CD14-positive monocyte (primary cell): ENCODE data around the gene FBXL5. TPM values are rescaled to one million over a fixed set of nuclear protein-coding genes. Genes with fewer than 3 reads are reported as not detected.

Experiments used
- DNase-seq, 3 donors: peaks; one replicate each; pipeline ENCODE4 v3.0.0-alpha.2; 2011 to 2022
- H2AFZ ChIP-seq: 2 replicates; pipeline ENCODE4 v1.6.0; 2012; ENCODE audit warnings: mild to moderate bottlenecking, low read depth, low read length, inconsistent platforms; ENCODE audit not compliant: insufficient read depth, poor library complexity, severe bottlenecking
- H3K27ac ChIP-seq, 2 donors: 1 replicate in 1 of 2; 2 replicates in 1 of 2; pipeline ENCODE4 v1.5.1; 2012 to 2013; ENCODE audit warnings: low read length in 2 of 2, control low read depth in 1 of 2, inconsistent platforms in 1 of 2, low read depth in 1 of 2, mild to moderate bottlenecking in 1 of 2
- H3K27me3 ChIP-seq, 2 donors: one replicate each; pipeline versions ENCODE4 v1.6.0 to v1.6.1; 2011 to 2013; ENCODE audit warnings: low read length in 2 of 2; ENCODE audit not compliant: control insufficient read depth in 2 of 2, insufficient read depth in 2 of 2
- H3K36me3 ChIP-seq, 2 donors: replicated peaks in 1 of 2; 1 replicate in 1 of 2; 2 replicates in 1 of 2; pipeline versions ENCODE4 v1.5.1 to v1.6.1; 2012 to 2013; ENCODE audit warnings: low read length in 2 of 2, control low read depth in 1 of 2, inconsistent platforms in 1 of 2, mild to moderate bottlenecking in 1 of 2; ENCODE audit not compliant: insufficient read depth in 2 of 2, control insufficient read depth in 1 of 2
- H3K4me1 ChIP-seq, 2 donors: 1 replicate in 1 of 2; 2 replicates in 1 of 2; pipeline versions ENCODE4 v1.5.1 to v1.6.1; 2012 to 2013; ENCODE audit warnings: low read length in 2 of 2, control low read depth in 1 of 2, inconsistent platforms in 1 of 2, mild to moderate bottlenecking in 1 of 2, moderate library complexity in 1 of 2; ENCODE audit not compliant: insufficient read depth in 2 of 2, control insufficient read depth in 1 of 2
- H3K4me2 ChIP-seq: replicated peaks from 2 replicates; pipeline ENCODE3; 2012; ENCODE audit warnings: low read length, moderate library complexity, mild to moderate bottlenecking; ENCODE audit not compliant: poor library complexity, severe bottlenecking; ENCODE audit errors: extremely low read depth
- H3K4me3 ChIP-seq, 3 experiments: fragments of 200-600 bp in 1 of 3; sonication (generic) in 1 of 3; replicated peaks in 1 of 3; 1 replicate in 2 of 3; 2 replicates in 1 of 3; pipeline ENCODE4 v1.5.1; 2011 to 2013; ENCODE audit warnings: low read length in 3 of 3, mild to moderate bottlenecking in 3 of 3, control low read depth in 2 of 3, low read depth in 2 of 3, inconsistent platforms in 1 of 3, moderate library complexity in 1 of 3
- H3K79me2 ChIP-seq: 2 replicates; pipeline ENCODE4 v1.6.0; 2012; ENCODE audit warnings: mild to moderate bottlenecking, control low read depth, inconsistent platforms, low read length, moderate library complexity; ENCODE audit not compliant: insufficient read depth
- H3K9ac ChIP-seq: 2 replicates; pipeline ENCODE4 v1.6.0; 2017; ENCODE audit warnings: low read length, mild to moderate bottlenecking; ENCODE audit not compliant: insufficient read depth, poor library complexity, severe bottlenecking
- H3K9me3 ChIP-seq, 2 donors: replicated peaks in 1 of 2; 1 replicate in 1 of 2; 2 replicates in 1 of 2; pipeline versions ENCODE4 v1.5.1 to v1.6.1; 2012 to 2013; ENCODE audit warnings: low read length in 2 of 2, control low read depth in 1 of 2; ENCODE audit not compliant: control insufficient read depth in 1 of 2, insufficient read depth in 1 of 2
- H4K20me1 ChIP-seq: 2 replicates; pipeline ENCODE4 v1.6.0; 2012; ENCODE audit warnings: mild to moderate bottlenecking, low read length, control low read depth, moderate library complexity; ENCODE audit not compliant: insufficient read depth
- H3K27ac Mint-ChIP-seq, 7 donors: one replicate each; pipeline ENCODE4 v1.8.0; 2020; ENCODE audit warnings: mild to moderate bottlenecking in 7 of 7, mixed read lengths in 7 of 7, moderate library complexity in 6 of 7, inconsistent platforms in 2 of 7
- H3K27me3 Mint-ChIP-seq, 3 donors: one replicate each; pipeline ENCODE4 v1.8.0; 2021 to 2022; ENCODE audit warnings: low read depth in 3 of 3, mild to moderate bottlenecking in 3 of 3, mixed read lengths in 3 of 3, moderate library complexity in 3 of 3, inconsistent platforms in 1 of 3
- H3K36me3 Mint-ChIP-seq, 2 donors: one replicate each; pipeline ENCODE4 v1.8.0; 2020; ENCODE audit warnings: mixed read lengths in 2 of 2, inconsistent platforms in 1 of 2, mild to moderate bottlenecking in 1 of 2
- H3K4me1 Mint-ChIP-seq: one replicate; pipeline ENCODE4 v1.8.0; 2020; ENCODE audit warnings: mild to moderate bottlenecking, mixed read lengths
- H3K4me3 Mint-ChIP-seq, 2 donors: one replicate each; pipeline ENCODE4 v1.8.0; 2020; ENCODE audit warnings: mild to moderate bottlenecking in 2 of 2, mixed read lengths in 2 of 2, moderate library complexity in 1 of 2
- H3K9me3 Mint-ChIP-seq, 7 donors: one replicate each; pipeline ENCODE4 v1.8.0; 2020 to 2022; ENCODE audit warnings: mixed read lengths in 7 of 7, mild to moderate bottlenecking in 6 of 7, moderate library complexity in 6 of 7, inconsistent platforms in 2 of 7
- CTCF ChIP-seq: fragments of 200-600 bp; IDR thresholded peaks from one replicate; pipeline ENCODE4 v1.8.0; 2022; ENCODE audit warnings: antibody characterized with exemption, mild to moderate bottlenecking
- WGBS: methylation state at CpG from one replicate; pipeline ENCODE4 v1.1.5; 2013; ENCODE audit warnings: missing lambda C conversion rate; ENCODE audit not compliant: insufficient coverage; 5-methylcytosine and 5-hydroxymethylcytosine counted together
- intact Hi-C, 2 donors: fragments of 100-400 bp; cut with micrococcal nuclease; formaldehyde crosslinking; loops; one replicate each; pipeline versions ENCODE4 v1.15.0 to v1.15.1; 2023
- polyA plus RNA-seq, 3 donors: library from polyadenylated mRNA; depleted of rRNA in 1 of 3; unstranded in 2 of 3; stranded (reverse) in 1 of 3; fragments of 300-500 nt in 2 of 3; fragments of >200 nt in 1 of 3; fragmentation: Illumina TruSeq in 2 of 3; gene quantifications; 1 replicate in 2 of 3; 2 replicates in 1 of 3; pipeline ENCODE4 v1.2.3, GENCODE V29; 2012 to 2021

The FBXL5 gene
- polyA plus RNA-seq, 3 donors = 172 to 518 (median 484) TPM

- Histone ChIP-seq H3K27me3 (no peaks in the 10 kb centered on the region), H3K4me2 (peak overlapping the region; percentile 83), H4K20me1 (no peaks in the 10 kb centered on the region), H3K4me1 (peaks cover 75 to 94% of the 10 kb centered on the region in 2 donors), H3K9me3 (no peaks in the 10 kb centered on the region), H3K27ac (peak overlapping the region; percentile 83 to 85), H2AFZ (no peak overlapping the region), H3K9ac (peak overlapping the region; percentile 44), H3K79me2 (peaks cover 68% of the 10 kb centered on the region), H3K36me3 (peaks cover 4 to 20% of the 10 kb centered on the region in 2 donors), H3K4me3 (peak overlapping the region; percentile 17 to 65 (median 49))
- WGBS = no CpG with 5 or more reads among the region's 7 CpGs
- peaks cover 0 to 6% (median 3%) of the 10 kb centered on the region in 7 donors for H3K9me3 Mint-ChIP-seq
- H3K27ac Mint-ChIP-seq = peak overlapping the region; percentile 92 to 97 (median 94)
- no peaks in the 10 kb centered on the region for H3K27me3 Mint-ChIP-seq
- peak; percentile 76 to 96 (median 83) for DNase-seq
- intact Hi-C loops = loop anchor here in 1 of 2 donors (5.0 kb wide), 1 partner anchor 33 kb away; the partner anchor contains the start of gene FBXL5
- H3K4me1 Mint-ChIP-seq = peaks cover 77% of the 10 kb centered on the region
- peaks cover 29 to 42% of the 10 kb centered on the region in 2 donors for H3K36me3 Mint-ChIP-seq
- no peak for TF ChIP-seq CTCF
- H3K4me3 Mint-ChIP-seq = peak overlapping the region; percentile 10 to 63
These were observed 35.1 kb upstream of the FBXL5 start for GRCh38 chr4:15690020-15690809.

GRCh38 chr4:15689540-15689939 lies 34.4 kb upstream of the FBXL5 start:
- TF ChIP-seq CTCF = no peak
- DNase-seq = peak; percentile 75 to 90 (median 86)
- intact Hi-C loops = no loop called here
- peak overlapping the region; percentile 92 to 97 (median 94) for H3K27ac Mint-ChIP-seq
- H3K27me3 ChIP-seq = no peaks in the 10 kb centered on the region
- H3K9me3 ChIP-seq = no peaks in the 10 kb centered on the region
- peaks cover 75 to 94% of the 10 kb centered on the region in 2 donors for H3K4me1 ChIP-seq
- H3K4me1 Mint-ChIP-seq = peaks cover 80% of the 10 kb centered on the region
- H3K36me3 Mint-ChIP-seq = peaks cover 32 to 46% of the 10 kb centered on the region in 2 donors
- peak overlapping the region; percentile 17 to 65 (median 49) for H3K4me3 ChIP-seq
- 0% methylated on average over 1 of the region's 2 CpGs for WGBS
- no peak overlapping the region for H2AFZ ChIP-seq
- H3K27me3 Mint-ChIP-seq = no peaks in the 10 kb centered on the region
- H3K4me3 Mint-ChIP-seq = peak overlapping the region; percentile 10 to 63
- peak overlapping the region; percentile 44 for H3K9ac ChIP-seq
- H3K79me2 ChIP-seq = peaks cover 73% of the 10 kb centered on the region
- peaks cover 7 to 26% of the 10 kb centered on the region in 2 donors for H3K36me3 ChIP-seq
- no peaks in the 10 kb centered on the region for H4K20me1 ChIP-seq
- H3K27ac ChIP-seq = peak overlapping the region; percentile 83 to 85
- peak overlapping the region; percentile 83 for H3K4me2 ChIP-seq
- H3K9me3 Mint-ChIP-seq = peaks cover 0 to 6% (median 3%) of the 10 kb centered on the region in 7 donors
